K562 (cell line): Measurements from ENCODE around the gene TGFB2. TPM values are rescaled to one million over a fixed set of nuclear protein-coding genes. Genes with fewer than 3 reads are reported as not detected.

Experiments
- CTCF ChIP-seq, 3 experiments: IDR thresholded peaks in 2 of 3; conservative IDR thresholded peaks in 1 of 3; 2 replicates each; pipeline ENCODE4 v1.5.1; 2011 to 2012; ENCODE audit warnings: low read length in 3 of 3, mild to moderate bottlenecking in 3 of 3, control low read depth in 2 of 3, improper control_type of control experiment in 1 of 3, inconsistent platforms in 1 of 3, low read depth in 1 of 3, mixed read lengths in 1 of 3, moderate library complexity in 1 of 3; ENCODE audit not compliant: insufficient read depth in 2 of 3
- GTF3C2 ChIP-seq: IDR thresholded peaks from 3 replicates; pipeline ENCODE4 v1.6.1; 2011; ENCODE audit warnings: borderline replicate concordance, mild to moderate bottlenecking, moderate library complexity; ENCODE audit not compliant: insufficient read length; ENCODE audit errors: extremely low read depth
- MGA ChIP-seq: fragments of 450-650 bp; IDR thresholded peaks from 2 replicates; pipeline ENCODE4 v1.6.1; 2016; ENCODE audit warnings: mild to moderate bottlenecking, moderate library complexity
- PHTF2 ChIP-seq: fragments of 250-450 bp; sonication (Bioruptor Pico); IDR thresholded peaks from 2 replicates; pipeline ENCODE4 v1.5.0; 2021; ENCODE audit warnings: mild to moderate bottlenecking
- SIN3B ChIP-seq: fragments of 450-650 bp; IDR thresholded peaks from 2 replicates; pipeline ENCODE4 v1.6.1; 2017; ENCODE audit warnings: low read depth, mild to moderate bottlenecking, moderate library complexity
- SMARCB1 ChIP-seq: IDR thresholded peaks from 2 replicates; pipeline ENCODE4 v1.6.1; 2011; ENCODE audit warnings: improper control_type of control experiment, low read depth; ENCODE audit not compliant: insufficient read length
- UBTF ChIP-seq, 2 experiments: IDR thresholded peaks; 2 replicates each; pipeline ENCODE4 v1.6.1; 2012; ENCODE audit warnings: improper control_type of control experiment in 2 of 2, low read depth in 2 of 2, low read length in 2 of 2, borderline replicate concordance in 1 of 2
- polyA plus RNA-seq, 8 experiments: library from polyadenylated mRNA; depleted of rRNA in 4 of 8; stranded (reverse) in 5 of 8; unstranded in 3 of 8; fragments of >200 nt; fragmentation: Nextera tagmentation in 2 of 8; fragmentation: Illumina TruSeq in 1 of 8; extraction: Ambion mirVana in 2 of 8; extraction: Trizol in 1 of 8; gene quantifications; 2 replicates each; pipeline versions ENCODE4 v1.2.1 to v1.2.3, GENCODE V29; 2011 to 2014; ENCODE audit warnings: inconsistent platforms in 1 of 8, missing spikeins in 1 of 8
- total RNA-seq, 7 experiments: library from RNA; depleted of rRNA in 6 of 7; stranded (reverse); fragments of >200 nt in 6 of 7; fragmentation: Illumina TruSeq in 2 of 7; extraction: Trizol in 2 of 7; gene quantifications; 2 replicates each; pipeline versions ENCODE4 v1.2.1 to v1.2.3, GENCODE V29; 2011 to 2021; ENCODE audit warnings: low replicate concordance in 1 of 7

The TGFB2 gene
- total and polyA plus RNA-seq, 9 of the 15 experiments (the other 6 are each of a cell fraction or from before 2014, with no cell fraction given), result 0.03 to 0.41 (median 0.11) TPM; not detected in 3

GRCh38 chr1:218299416-218299815 lies 45.7 kb upstream of the TGFB2 start (continued):
- no peak for TF ChIP-seq MGA
- no peak for TF ChIP-seq SIN3B
- no peak for TF ChIP-seq SMARCB1
- TF ChIP-seq PHTF2 (CRISPR knock-in tag), result no peak
- no peak for TF ChIP-seq UBTF (IDR thresholded peaks at IDR 0.05; ENCODE audit: borderline replicate concordance in 1 of 2, low read depth in 2 of 2, low read length in 2 of 2)
- no peak for TF ChIP-seq GTF3C2
- peak; percentile 54 to 80 (median 70) for TF ChIP-seq CTCF (IDR thresholded peaks at IDR 0.05 in 2 of 3, conservative IDR thresholded peaks at IDR 0.05 in 1 of 3; ENCODE audit: insufficient read depth in 2 of 3, low read depth in 1 of 3, low read length in 3 of 3)
